Panc1 (cell line): ENCODE measurements around the gene RANBP3L. TPM values are rescaled to one million over a fixed set of nuclear protein-coding genes. Genes with fewer than 3 reads are reported as not detected.

Experiments used
- ATAC-seq: fragments of 200-7000 bp; cut with Tn5 transposase; 2 replicates; pipeline ENCODE4 v1.9.1; 2020; ENCODE audit warnings: mild to moderate bottlenecking, moderate library complexity
- BruUV-seq: library from RNA; stranded (reverse); fragments of 400-500 nt; replicated peaks from 2 replicates; lab custom pipeline; 2021; lab: Mats Ljungman, UMichigan
- CTCF ChIA-PET: fragments of 300-600 bp; sonication (Branson Sonifier 250); formaldehyde crosslinking; loops from one replicate; lab custom pipeline; 2022; ENCODE audit warnings: antibody characterized with exemption; lab: Charles Lee
- POLR2A ChIA-PET: fragments of 300-600 bp; sonication (Branson Sonifier 250); formaldehyde crosslinking; loops from one replicate; lab custom pipeline; 2022; ENCODE audit warnings: antibody characterized with exemption; lab: Charles Lee
- DNase-seq: peaks from one replicate; pipeline ENCODE4 v3.0.0-alpha.2; 2010; ENCODE audit warnings: low read depth, low spot score
- H3K27ac ChIP-seq: 2 replicates; pipeline ENCODE4 v1.5.1; 2011; ENCODE audit warnings: mild to moderate bottlenecking, low read length, inconsistent platforms
- H3K27me3 ChIP-seq: fragments of 200-500 bp; sonication (Bioruptor generic); 2 replicates; pipeline ENCODE4 v1.6.0; 2014; ENCODE audit warnings: low read length, inconsistent platforms; ENCODE audit not compliant: control insufficient read depth, insufficient read depth
- H3K36me3 ChIP-seq: fragments of 200-500 bp; sonication (Bioruptor generic); 2 replicates; pipeline ENCODE4 v1.5.1; 2014; ENCODE audit warnings: inconsistent platforms, mild to moderate bottlenecking, low read length, moderate library complexity; ENCODE audit not compliant: control insufficient read depth, insufficient read depth
- H3K4me1 ChIP-seq: 2 replicates; pipeline ENCODE4 v1.5.1; 2011; ENCODE audit warnings: inconsistent platforms, mild to moderate bottlenecking, low read length, moderate library complexity; ENCODE audit not compliant: control insufficient read depth, insufficient read depth
- H3K4me3 ChIP-seq, 2 experiments: 2 replicates each; pipeline ENCODE4 v1.5.1; 2011 to 2012; ENCODE audit warnings: low read depth in 2 of 2, low read length in 2 of 2, mild to moderate bottlenecking in 2 of 2, inconsistent platforms in 1 of 2, moderate library complexity in 1 of 2
- H3K9me3 ChIP-seq: fragments of 200-500 bp; sonication (Bioruptor generic); 2 replicates; pipeline ENCODE4 v1.5.1; 2014; ENCODE audit warnings: low read depth, mild to moderate bottlenecking, inconsistent platforms, low read length, moderate library complexity; ENCODE audit not compliant: control insufficient read depth, insufficient read depth
- POLR2AphosphoS5 ChIP-seq: IDR thresholded peaks from 2 replicates; pipeline ENCODE4 v1.6.1; 2012; ENCODE audit warnings: mild to moderate bottlenecking, low read depth, low read length, moderate library complexity
- SIN3A ChIP-seq: IDR thresholded peaks from 2 replicates; pipeline ENCODE4 v1.6.1; 2012; ENCODE audit warnings: low read depth, mild to moderate bottlenecking, low read length, moderate library complexity, borderline replicate concordance; ENCODE audit not compliant: insufficient read depth
- TCF7L2 ChIP-seq: IDR thresholded peaks from 2 replicates; pipeline ENCODE4 v1.6.1; 2011; ENCODE audit warnings: mild to moderate bottlenecking, low read depth, low read length, inconsistent platforms
- in situ Hi-C: cut with HindIII; loops from 2 replicates; pipeline ENCODE4 v1.10.0; 2016; ENCODE audit warnings: low sequenced_read_pairs, low pct_unique_long_range_greater_than_20kb
- intact Hi-C: fragments of 100-400 bp; cut with micrococcal nuclease; formaldehyde crosslinking; loops from one replicate; pipeline ENCODE4 v1.10.0; 2022; ENCODE audit not compliant: unreplicated experiment
- total RNA-seq: library from RNA; stranded (reverse); gene quantifications from one replicate; pipeline ENCODE4 v1.2.1, GENCODE V29; 2021; ENCODE audit not compliant: unreplicated experiment
- TF ChIP-seq, protein P1 (sequence below): fragments of 450-650 bp; IDR thresholded peaks from 2 replicates; pipeline ENCODE4 v1.5.1; 2017; ENCODE audit warnings: mild to moderate bottlenecking
- TF ChIP-seq, protein P2 (sequence below), 2 experiments: IDR thresholded peaks; 2 replicates each; pipeline ENCODE4 v1.6.1; 2011 to 2012; ENCODE audit warnings: low read depth in 2 of 2, control low read depth in 1 of 2, low read length in 1 of 2, mild to moderate bottlenecking in 1 of 2, moderate library complexity in 1 of 2; ENCODE audit not compliant: insufficient read depth in 1 of 2

The RANBP3L gene
- total RNA-seq, 1 experiment from 2014 or later, result 0.28 TPM

DNA sequence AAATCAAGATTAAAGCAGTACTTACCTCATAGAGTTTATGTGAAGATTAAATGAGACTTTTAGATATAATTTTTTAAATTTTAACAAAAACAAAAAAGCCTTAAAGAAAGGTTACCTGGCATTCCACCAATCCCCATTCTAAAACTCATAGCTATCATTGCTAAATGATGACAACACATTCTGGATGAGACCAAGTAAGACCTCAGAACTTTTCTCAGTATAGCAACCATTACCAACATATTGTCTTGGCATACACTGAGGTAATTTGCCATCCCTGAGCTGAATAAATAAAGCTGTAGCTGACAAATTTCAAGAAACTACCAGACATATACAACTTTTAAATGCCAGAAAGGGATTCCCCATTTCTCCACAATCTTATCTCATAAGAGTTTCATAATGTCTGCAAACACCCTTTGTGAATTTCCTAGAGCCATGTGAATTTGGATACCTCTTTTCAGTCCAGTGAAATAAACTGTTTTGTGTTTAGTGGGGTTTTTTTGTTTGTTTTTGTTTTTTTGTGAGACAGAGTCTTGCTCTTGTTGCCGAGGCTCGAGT is 29.5 kb downstream of the RANBP3L start:
- Histone ChIP-seq H3K4me1 (no peaks in the 10 kb centered on the region), H3K36me3 (no peaks in the 10 kb centered on the region), H3K27ac (no peak overlapping the region), H3K27me3 (no peaks in the 10 kb centered on the region), H3K9me3 (no peaks in the 10 kb centered on the region), H3K4me3 (no peak overlapping the region)
- in situ Hi-C loops, result no loop called here
- DNase-seq (no peak), ATAC-seq (no peak)
- no TSS peak for BruUV-seq
- intact Hi-C loops, result no loop called here
- ChIA-PET POLR2A (no interaction called here), CTCF (interaction anchor here (0.7 kb wide), 1 partner anchor 1394 kb away, joined by 3 read pairs; no protein-coding TSS in a partner anchor)
- no peak for TF ChIP-seq POLR2AphosphoS5
- TF ChIP-seq, protein P1, sequence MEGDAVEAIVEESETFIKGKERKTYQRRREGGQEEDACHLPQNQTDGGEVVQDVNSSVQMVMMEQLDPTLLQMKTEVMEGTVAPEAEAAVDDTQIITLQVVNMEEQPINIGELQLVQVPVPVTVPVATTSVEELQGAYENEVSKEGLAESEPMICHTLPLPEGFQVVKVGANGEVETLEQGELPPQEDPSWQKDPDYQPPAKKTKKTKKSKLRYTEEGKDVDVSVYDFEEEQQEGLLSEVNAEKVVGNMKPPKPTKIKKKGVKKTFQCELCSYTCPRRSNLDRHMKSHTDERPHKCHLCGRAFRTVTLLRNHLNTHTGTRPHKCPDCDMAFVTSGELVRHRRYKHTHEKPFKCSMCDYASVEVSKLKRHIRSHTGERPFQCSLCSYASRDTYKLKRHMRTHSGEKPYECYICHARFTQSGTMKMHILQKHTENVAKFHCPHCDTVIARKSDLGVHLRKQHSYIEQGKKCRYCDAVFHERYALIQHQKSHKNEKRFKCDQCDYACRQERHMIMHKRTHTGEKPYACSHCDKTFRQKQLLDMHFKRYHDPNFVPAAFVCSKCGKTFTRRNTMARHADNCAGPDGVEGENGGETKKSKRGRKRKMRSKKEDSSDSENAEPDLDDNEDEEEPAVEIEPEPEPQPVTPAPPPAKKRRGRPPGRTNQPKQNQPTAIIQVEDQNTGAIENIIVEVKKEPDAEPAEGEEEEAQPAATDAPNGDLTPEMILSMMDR, result no peak
- no peak for TF ChIP-seq SIN3A
- TF ChIP-seq, protein P2, sequence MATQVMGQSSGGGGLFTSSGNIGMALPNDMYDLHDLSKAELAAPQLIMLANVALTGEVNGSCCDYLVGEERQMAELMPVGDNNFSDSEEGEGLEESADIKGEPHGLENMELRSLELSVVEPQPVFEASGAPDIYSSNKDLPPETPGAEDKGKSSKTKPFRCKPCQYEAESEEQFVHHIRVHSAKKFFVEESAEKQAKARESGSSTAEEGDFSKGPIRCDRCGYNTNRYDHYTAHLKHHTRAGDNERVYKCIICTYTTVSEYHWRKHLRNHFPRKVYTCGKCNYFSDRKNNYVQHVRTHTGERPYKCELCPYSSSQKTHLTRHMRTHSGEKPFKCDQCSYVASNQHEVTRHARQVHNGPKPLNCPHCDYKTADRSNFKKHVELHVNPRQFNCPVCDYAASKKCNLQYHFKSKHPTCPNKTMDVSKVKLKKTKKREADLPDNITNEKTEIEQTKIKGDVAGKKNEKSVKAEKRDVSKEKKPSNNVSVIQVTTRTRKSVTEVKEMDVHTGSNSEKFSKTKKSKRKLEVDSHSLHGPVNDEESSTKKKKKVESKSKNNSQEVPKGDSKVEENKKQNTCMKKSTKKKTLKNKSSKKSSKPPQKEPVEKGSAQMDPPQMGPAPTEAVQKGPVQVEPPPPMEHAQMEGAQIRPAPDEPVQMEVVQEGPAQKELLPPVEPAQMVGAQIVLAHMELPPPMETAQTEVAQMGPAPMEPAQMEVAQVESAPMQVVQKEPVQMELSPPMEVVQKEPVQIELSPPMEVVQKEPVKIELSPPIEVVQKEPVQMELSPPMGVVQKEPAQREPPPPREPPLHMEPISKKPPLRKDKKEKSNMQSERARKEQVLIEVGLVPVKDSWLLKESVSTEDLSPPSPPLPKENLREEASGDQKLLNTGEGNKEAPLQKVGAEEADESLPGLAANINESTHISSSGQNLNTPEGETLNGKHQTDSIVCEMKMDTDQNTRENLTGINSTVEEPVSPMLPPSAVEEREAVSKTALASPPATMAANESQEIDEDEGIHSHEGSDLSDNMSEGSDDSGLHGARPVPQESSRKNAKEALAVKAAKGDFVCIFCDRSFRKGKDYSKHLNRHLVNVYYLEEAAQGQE (IDR thresholded peaks at IDR 0.05; ENCODE audit: insufficient read depth in 1 of 2, low read depth in 2 of 2, low read length in 1 of 2), result no peak
- no peak for TF ChIP-seq TCF7L2

DNA sequence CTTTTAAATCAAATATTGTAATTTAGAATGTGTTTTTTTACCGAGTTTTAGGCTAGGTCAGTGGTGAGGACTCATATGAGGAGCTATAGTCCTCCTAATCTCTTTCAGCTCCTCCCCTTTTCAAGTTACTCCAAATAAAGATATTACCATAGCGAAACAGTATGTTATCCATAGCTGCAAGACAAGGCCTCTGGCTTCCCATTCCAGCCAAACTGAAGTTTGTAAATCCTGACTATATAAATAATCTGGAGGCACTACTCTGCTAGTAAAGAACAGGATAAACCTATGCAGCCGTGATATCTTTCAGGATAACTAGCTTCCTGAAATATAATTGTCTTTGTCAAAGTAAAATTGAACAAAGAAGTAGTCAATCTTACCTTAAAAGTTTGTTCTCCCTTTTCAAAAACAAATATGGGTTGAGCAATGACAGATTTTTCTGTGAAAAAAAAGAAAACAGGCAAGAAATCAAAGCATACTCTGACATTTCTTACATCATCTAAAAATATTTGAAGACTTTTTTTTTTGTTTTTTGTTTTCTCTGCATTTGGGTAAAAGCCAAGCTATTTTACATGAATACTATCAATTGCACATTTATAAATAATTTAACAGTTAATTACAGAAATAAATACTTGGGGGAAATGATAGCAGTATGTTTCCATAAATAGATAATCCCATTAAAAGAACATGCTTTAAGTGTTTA is 30.7 kb downstream of the RANBP3L start:
- in situ Hi-C loops (no loop called here), intact Hi-C loops (no loop called here)
- ChIA-PET CTCF (interaction anchor here (0.7 kb wide), 1 partner anchor 1393 kb away, joined by 3 read pairs; no protein-coding TSS in a partner anchor), POLR2A (no interaction called here)
- Histone ChIP-seq H3K9me3 (no peaks in the 10 kb centered on the region), H3K36me3 (no peaks in the 10 kb centered on the region), H3K27me3 (0 out of 2 replicates have a peak, but pooled peaks cover 2% of the 10 kb centered on the region), H3K27ac (no peak overlapping the region), H3K4me3 (no peak overlapping the region), H3K4me1 (no peaks in the 10 kb centered on the region)
- TF ChIP-seq, protein P2 (IDR thresholded peaks at IDR 0.05; ENCODE audit: insufficient read depth in 1 of 2, low read depth in 2 of 2, low read length in 1 of 2), result no peak
- TF ChIP-seq SIN3A (no peak), TCF7L2 (no peak), POLR2AphosphoS5 (no peak)
- TF ChIP-seq, protein P1, result no peak
- no TSS peak for BruUV-seq
- DNase-seq (no peak), ATAC-seq (no peak)
